SU-DHL-6 (cell line): ENCODE results near the gene EPB41L4B.

Experiments
- H2AFZ ChIP-seq: fragments of 200-600 bp; sonication (generic); 2 replicates; pipeline ENCODE4 v1.6.1; 2014; ENCODE audit warnings: low read depth, mild to moderate bottlenecking, moderate library complexity, mixed read lengths, antibody characterized with exemption, low read length; ENCODE audit not compliant: severe bottlenecking
- H3F3A ChIP-seq: fragments of 200-600 bp; shearing (Covaris generic); 2 replicates; pipeline ENCODE4 v1.6.0; 2016; ENCODE audit warnings: antibody characterized with exemption, mild to moderate bottlenecking; ENCODE audit not compliant: insufficient read depth
- H3K27ac ChIP-seq: fragments of 200-600 bp; sonication (generic); 2 replicates; pipeline ENCODE4 v1.5.1; 2016; ENCODE audit warnings: low read depth, mild to moderate bottlenecking, low read length, moderate library complexity, mixed read lengths
- H3K27me3 ChIP-seq: fragments of 200-600 bp; sonication (generic), shearing (Covaris generic); 2 replicates; pipeline ENCODE4 v1.6.0; 2014; ENCODE audit warnings: mild to moderate bottlenecking, low read length
- H3K36me3 ChIP-seq: fragments of 200-600 bp; sonication (generic); 2 replicates; pipeline ENCODE4 v1.6.1; 2014; ENCODE audit warnings: mild to moderate bottlenecking, low read length, mixed read lengths
- H3K4me2 ChIP-seq: fragments of 300-600, 200-600 bp; shearing (Covaris generic), sonication (generic); 2 replicates; pipeline ENCODE4 v1.6.0; 2014; ENCODE audit warnings: low read length, low read depth, mild to moderate bottlenecking; ENCODE audit not compliant: poor library complexity, severe bottlenecking
- H3K4me3 ChIP-seq: fragments of 200-600 bp; sonication (generic); 2 replicates; pipeline ENCODE4 v1.5.1; 2014; ENCODE audit warnings: antibody characterized with exemption, low read length, mild to moderate bottlenecking, mixed read lengths; ENCODE audit not compliant: insufficient read depth, poor library complexity, severe bottlenecking
- H3K79me2 ChIP-seq: fragments of 200-600 bp; sonication (generic); 2 replicates; pipeline ENCODE4 v1.6.1; 2014; ENCODE audit warnings: mild to moderate bottlenecking, low read length, moderate library complexity; ENCODE audit not compliant: insufficient read depth
- H3K9ac ChIP-seq: fragments of 200-600 bp; sonication (generic); 2 replicates; pipeline ENCODE4 v1.7.0; 2014; ENCODE audit warnings: mild to moderate bottlenecking, low read length
- H3K9me2 ChIP-seq: fragments of 200-600 bp; sonication (generic); replicated peaks from 2 replicates; pipeline ENCODE4 v1.6.1; 2014; ENCODE audit warnings: low read length; ENCODE audit not compliant: insufficient read depth
- H3K9me3 ChIP-seq: fragments of 200-600 bp; sonication (generic); 2 replicates; pipeline ENCODE4 v1.6.1; 2014; ENCODE audit warnings: low read length, mixed read lengths; ENCODE audit not compliant: insufficient read depth
- H4K20me1 ChIP-seq: fragments of 200-600 bp; sonication (generic); 2 replicates; pipeline ENCODE4 v1.6.1; 2014; ENCODE audit warnings: low read depth, mild to moderate bottlenecking, antibody characterized with exemption, low read length, moderate library complexity, mixed read lengths
- CTCF ChIP-seq: fragments of 200-600 bp; sonication (generic); IDR thresholded peaks from one replicate; pipeline ENCODE4 v1.5.1; 2017; ENCODE audit warnings: antibody characterized with exemption, mild to moderate bottlenecking, low read length, moderate library complexity; ENCODE audit not compliant: insufficient read depth, poor library complexity, severe bottlenecking
- EZH2phosphoT487 ChIP-seq: fragments of 200-600 bp; sonication (generic), shearing (Covaris generic); conservative IDR thresholded peaks from 2 replicates; pipeline ENCODE4 v1.6.1; 2018; ENCODE audit warnings: mild to moderate bottlenecking, antibody characterized with exemption, low read length, moderate library complexity, mixed read lengths

EPB41L4B gene

GRCh38 chr9:109254317-109254716 is 66.5 kb downstream of the EPB41L4B start:
- Histone ChIP-seq H2AFZ (no peak overlapping the region), H3K27ac (no peak overlapping the region), H3K4me2 (no peak overlapping the region)

GRCh38 chr9:109253637-109254284 is 67.1 kb downstream of the EPB41L4B start:
- Histone ChIP-seq H3K9me2 (no peaks in the 10 kb centered on the region), H3K79me2 (no peaks in the 10 kb centered on the region), H3F3A (no peaks in the 10 kb centered on the region), H2AFZ (no peak overlapping the region), H3K9ac (no peak overlapping the region), H3K27me3 (no peaks in the 10 kb centered on the region), H3K4me3 (no peak overlapping the region), H4K20me1 (no peaks in the 10 kb centered on the region), H3K4me2 (no peak overlapping the region), H3K36me3 (no peaks in the 10 kb centered on the region), H3K9me3 (no peaks in the 10 kb centered on the region), H3K27ac (no peak overlapping the region)
- TF ChIP-seq EZH2phosphoT487 (no peak), CTCF (no peak)

More at GRCh38 chr9:109254317-109254716, 66.5 kb downstream of the EPB41L4B start:
- H3K9me2 ChIP-seq: no peaks in the 10 kb centered on the region
- no peaks in the 10 kb centered on the region for H3K79me2 ChIP-seq
- no peaks in the 10 kb centered on the region for H3K9me3 ChIP-seq
- H4K20me1 ChIP-seq: no peaks in the 10 kb centered on the region
- no peaks in the 10 kb centered on the region for H3K27me3 ChIP-seq
- H3F3A ChIP-seq: no peaks in the 10 kb centered on the region
- H3K9ac ChIP-seq: no peak overlapping the region
- no peak overlapping the region for H3K4me3 ChIP-seq
- TF ChIP-seq CTCF: no peak
- TF ChIP-seq EZH2phosphoT487: no peak
- H3K36me3 ChIP-seq: no peaks in the 10 kb centered on the region

- Histone ChIP-seq H2AFZ (no peak overlapping the region), H3K36me3 (no peaks in the 10 kb centered on the region), H3K4me3 (no peak overlapping the region), H3K4me2 (no peak overlapping the region), H4K20me1 (no peaks in the 10 kb centered on the region), H3F3A (no peaks in the 10 kb centered on the region), H3K9me3 (no peaks in the 10 kb centered on the region), H3K27ac (no peak overlapping the region), H3K79me2 (no peaks in the 10 kb centered on the region), H3K9ac (no peak overlapping the region), H3K9me2 (no peaks in the 10 kb centered on the region), H3K27me3 (no peaks in the 10 kb centered on the region)
- no peak for TF ChIP-seq EZH2phosphoT487
- no peak for TF ChIP-seq CTCF
These were observed 67.6 kb downstream of the EPB41L4B start for GRCh38 chr9:109253241-109253636.
